Measurements from ENCODE around the gene ASTE1. TPM values are rescaled to one million over a fixed set of nuclear protein-coding genes. Genes with fewer than 3 reads are reported as not detected.

ASTE1 gene, protein sequence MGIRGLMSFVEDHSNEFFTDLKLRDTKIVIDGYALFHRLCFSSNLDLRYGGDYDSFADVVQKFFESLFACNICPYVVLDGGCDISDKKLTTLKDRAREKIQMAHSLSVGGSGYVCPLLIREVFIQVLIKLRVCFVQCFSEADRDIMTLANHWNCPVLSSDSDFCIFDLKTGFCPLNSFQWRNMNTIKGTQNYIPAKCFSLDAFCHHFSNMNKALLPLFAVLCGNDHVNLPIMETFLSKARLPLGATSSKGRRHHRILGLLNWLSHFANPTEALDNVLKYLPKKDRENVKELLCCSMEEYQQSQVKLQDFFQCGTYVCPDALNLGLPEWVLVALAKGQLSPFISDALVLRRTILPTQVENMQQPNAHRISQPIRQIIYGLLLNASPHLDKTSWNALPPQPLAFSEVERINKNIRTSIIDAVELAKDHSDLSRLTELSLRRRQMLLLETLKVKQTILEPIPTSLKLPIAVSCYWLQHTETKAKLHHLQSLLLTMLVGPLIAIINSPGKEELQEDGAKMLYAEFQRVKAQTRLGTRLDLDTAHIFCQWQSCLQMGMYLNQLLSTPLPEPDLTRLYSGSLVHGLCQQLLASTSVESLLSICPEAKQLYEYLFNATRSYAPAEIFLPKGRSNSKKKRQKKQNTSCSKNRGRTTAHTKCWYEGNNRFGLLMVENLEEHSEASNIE
- 4.9 TPM for polyA plus RNA-seq (2013, experiment 1 of 2)
- polyA plus RNA-seq (2013, experiment 2 of 2): 5.0 TPM

DNA sequence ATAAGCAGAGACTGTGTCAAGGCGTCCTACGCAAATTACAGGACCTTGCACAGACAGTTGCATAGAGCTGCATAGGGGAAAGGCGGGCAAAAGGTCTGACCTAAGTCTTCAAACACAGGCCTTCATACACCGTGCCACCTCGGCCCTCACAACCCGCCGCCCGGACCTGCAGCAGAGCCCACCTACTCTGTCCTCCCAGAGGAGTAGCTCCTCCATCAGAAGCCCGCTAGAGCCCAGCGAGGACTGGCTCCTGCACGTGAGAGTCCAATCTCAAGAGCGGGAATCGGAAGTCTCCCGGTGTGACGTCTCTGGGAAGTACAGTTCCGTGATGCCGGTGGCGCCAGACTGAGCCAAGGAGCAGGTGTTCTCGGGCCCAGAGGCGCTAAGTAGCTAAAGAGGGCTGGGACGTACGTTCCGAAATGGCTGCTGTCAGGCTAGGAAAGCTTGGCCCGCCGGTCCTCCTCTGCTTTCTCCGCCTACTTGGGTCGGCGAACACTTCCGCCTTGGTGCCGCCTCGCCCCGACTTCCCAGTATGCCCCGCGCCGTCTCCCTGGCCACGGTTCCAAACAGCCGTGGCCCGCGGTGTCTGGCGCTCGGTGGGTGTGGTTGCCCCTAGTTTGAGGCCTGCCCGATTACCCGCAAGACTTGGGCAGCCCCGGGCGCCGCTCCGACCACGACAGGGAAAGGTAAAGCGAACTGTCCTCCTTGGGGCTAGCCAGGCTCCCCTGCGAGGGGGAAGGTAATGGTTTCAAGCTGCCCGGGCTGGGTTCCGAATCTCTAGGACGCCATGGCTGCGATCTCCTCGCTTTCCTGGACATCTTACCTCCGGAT is at the start of gene ASTE1, which contains the start of gene NEK11:
Gene ASTE1 (minus strand): TSS at position 505 of the 831 bp plus-strand sequence. CDS start 1,519 bp downstream, outside the sequence.
Gene NEK11 (plus strand): TSS at position 557 of the 831 bp plus-strand sequence. CDS start 2,832 bp downstream, outside the sequence.
- H4K8ac ChIP-seq (ENCODE audit: low read depth, low read length): no peak within 1 kb of the TSS
- H3K79me2 ChIP-seq (ENCODE audit: control insufficient read depth, insufficient read depth, low read length): no peaks in the 10 kb centered on the region
- no peaks in the 10 kb centered on the region for H3K4me1 ChIP-seq (ENCODE audit: control insufficient read depth, low read depth, low read length)
- H4K5ac ChIP-seq (ENCODE audit: low read length): peak within 1 kb of the TSS; percentile 6
- no peaks in the 10 kb centered on the region for H3K27me3 ChIP-seq (ENCODE audit: insufficient read depth, low read length, poor library complexity)
- H3K56ac ChIP-seq (ENCODE audit: low read length): peak within 1 kb of the TSS; percentile 96
- peak within 1 kb of the TSS; percentile 79 for H3K4me3 ChIP-seq (ENCODE audit: low read length)
- WGBS (ENCODE audit: extremely low coverage, insufficient coverage, low lambda C conversion rate): no CpG with 5 or more reads among the region's 56 CpGs
- H2BK15ac ChIP-seq (replicated peaks; ENCODE audit: low read depth): no peak within 1 kb of the TSS
- DNase-seq: peak; percentile 95
- H3K36me3 ChIP-seq (ENCODE audit: control insufficient read depth, insufficient read depth, low read length): no peaks in the 10 kb centered on the region
- H2BK120ac ChIP-seq (ENCODE audit: low read depth, low read length): no peak within 1 kb of the TSS
- H3K9ac ChIP-seq (ENCODE audit: low read length): peak within 1 kb of the TSS; percentile 85
- no peak within 1 kb of the TSS for H3K18ac ChIP-seq (ENCODE audit: low read length)
- H3K27ac ChIP-seq (ENCODE audit: low read depth, low read length): peak within 1 kb of the TSS; percentile 25
- H2AK5ac ChIP-seq (ENCODE audit: low read length): no peak within 1 kb of the TSS
- H3K23ac ChIP-seq (ENCODE audit: low read length): no peak within 1 kb of the TSS
- peak within 1 kb of the TSS; percentile 81 for H3K4me2 ChIP-seq (ENCODE audit: low read length)
- H2BK5ac ChIP-seq (ENCODE audit: low read length): no peak within 1 kb of the TSS
- H3K79me1 ChIP-seq (ENCODE audit: low read length): peaks cover 2% of the 10 kb centered on the region
- H3K4ac ChIP-seq (ENCODE audit: low read depth, low read length): no peak within 1 kb of the TSS

DNA sequence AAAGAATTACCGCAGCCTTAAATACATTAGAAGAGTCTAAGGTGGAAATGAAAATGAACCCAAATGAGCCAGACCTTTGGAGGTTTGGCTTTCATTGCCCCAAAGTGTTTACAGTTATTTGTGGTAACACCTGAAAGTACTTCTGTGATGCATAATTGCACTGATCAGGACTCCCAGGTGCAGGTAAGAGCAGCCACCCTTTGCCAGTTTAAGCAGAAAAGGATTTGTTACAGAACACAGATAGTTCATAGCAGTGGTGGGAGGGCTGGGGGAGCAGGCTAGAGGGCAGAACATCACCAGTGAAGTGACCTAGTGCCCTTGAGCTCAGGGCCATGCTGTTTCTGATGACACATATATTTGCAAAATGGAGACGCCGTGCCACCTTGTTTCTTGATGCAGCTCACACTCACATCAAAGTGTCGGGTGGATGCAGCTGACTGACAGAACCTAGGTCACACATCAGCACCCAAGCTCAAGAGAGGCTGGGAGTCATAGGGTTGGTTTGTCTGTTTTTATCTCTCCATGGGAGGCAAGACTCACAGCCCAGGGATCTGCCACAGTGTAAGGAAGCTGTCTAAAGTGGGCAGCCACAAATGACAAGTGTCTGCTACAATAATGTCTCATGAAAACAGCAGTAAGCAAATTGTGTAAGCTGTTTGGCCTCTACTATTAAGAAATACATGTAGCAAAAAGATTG is 49.2 kb upstream of the ASTE1 start:
- no peak overlapping the region for H3K9ac ChIP-seq (ENCODE audit: low read length)
- no peak overlapping the region for H3K4me2 ChIP-seq (ENCODE audit: low read length)
- no peaks in the 10 kb centered on the region for H3K27me3 ChIP-seq (ENCODE audit: insufficient read depth, low read length, poor library complexity)
- no peak overlapping the region for H2BK5ac ChIP-seq (ENCODE audit: low read length)
- H3K18ac ChIP-seq (ENCODE audit: low read length): no peak overlapping the region
- no peak overlapping the region for H3K23ac ChIP-seq (ENCODE audit: low read length)
- no peak overlapping the region for H4K8ac ChIP-seq (ENCODE audit: low read depth, low read length)
- H3K56ac ChIP-seq (ENCODE audit: low read length): no peak overlapping the region
- no peak overlapping the region for H3K4ac ChIP-seq (ENCODE audit: low read depth, low read length)
- no peaks in the 10 kb centered on the region for H3K79me2 ChIP-seq (ENCODE audit: control insufficient read depth, insufficient read depth, low read length)
- DNase-seq: no peak
- no peak overlapping the region for H4K5ac ChIP-seq (ENCODE audit: low read length)
- peaks cover 5% of the 10 kb centered on the region for H3K4me1 ChIP-seq (ENCODE audit: control insufficient read depth, low read depth, low read length)
- no peak overlapping the region for H2BK15ac ChIP-seq (replicated peaks; ENCODE audit: low read depth)
- no peak overlapping the region for H2BK120ac ChIP-seq (ENCODE audit: low read depth, low read length)
- H3K4me3 ChIP-seq (ENCODE audit: low read length): no peak overlapping the region
- H3K27ac ChIP-seq (ENCODE audit: low read depth, low read length): no peak overlapping the region
- no peaks in the 10 kb centered on the region for H3K36me3 ChIP-seq (ENCODE audit: control insufficient read depth, insufficient read depth, low read length)
- WGBS (ENCODE audit: extremely low coverage, insufficient coverage, low lambda C conversion rate): no CpG with 5 or more reads among the region's 4 CpGs
- H3K79me1 ChIP-seq (ENCODE audit: low read length): no peaks in the 10 kb centered on the region
- no peak overlapping the region for H2AK5ac ChIP-seq (ENCODE audit: low read length)

DNA sequence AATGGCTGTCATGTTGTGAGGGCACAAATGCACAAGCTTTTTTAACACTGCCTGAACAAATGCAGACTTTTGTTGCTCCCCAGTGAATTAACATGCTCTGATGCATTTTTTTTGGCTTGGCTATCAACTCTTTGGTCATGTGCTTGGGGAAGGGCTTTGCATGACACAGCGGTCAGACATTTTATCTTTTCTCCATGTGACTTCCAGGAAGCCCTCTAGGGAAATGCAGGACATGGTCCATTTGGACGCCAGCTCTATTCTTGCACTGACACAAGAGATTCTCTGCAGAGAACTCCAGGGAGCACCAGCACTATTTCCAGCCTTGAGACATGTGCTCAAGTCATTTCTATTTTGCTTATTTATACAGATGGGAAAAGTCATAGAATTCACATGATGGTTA is 46.2 kb upstream of the ASTE1 start:
- WGBS (ENCODE audit: extremely low coverage, insufficient coverage, low lambda C conversion rate): no CpG with 5 or more reads among the region's 2 CpGs

GRCh38 chr3:131072099-131072559 is 45.5 kb upstream of the ASTE1 start:
- no peak overlapping the region for H2BK15ac ChIP-seq (replicated peaks; ENCODE audit: low read depth)
- no peak overlapping the region for H3K9ac ChIP-seq (ENCODE audit: low read length)
- H3K79me1 ChIP-seq (ENCODE audit: low read length): no peaks in the 10 kb centered on the region
- H2BK120ac ChIP-seq (ENCODE audit: low read depth, low read length): no peak overlapping the region
- no CpG with 5 or more reads among the region's 2 CpGs for WGBS (ENCODE audit: extremely low coverage, insufficient coverage, low lambda C conversion rate)
- no peak overlapping the region for H4K5ac ChIP-seq (ENCODE audit: low read length)
- H3K4ac ChIP-seq (ENCODE audit: low read depth, low read length): no peak overlapping the region
- no peak overlapping the region for H4K8ac ChIP-seq (ENCODE audit: low read depth, low read length)
- no peak overlapping the region for H3K4me2 ChIP-seq (ENCODE audit: low read length)
- no peak overlapping the region for H3K27ac ChIP-seq (ENCODE audit: low read depth, low read length)
- H2BK5ac ChIP-seq (ENCODE audit: low read length): no peak overlapping the region
- no peak overlapping the region for H3K56ac ChIP-seq (ENCODE audit: low read length)
- H3K36me3 ChIP-seq (ENCODE audit: control insufficient read depth, insufficient read depth, low read length): no peaks in the 10 kb centered on the region
- no peak overlapping the region for H3K4me3 ChIP-seq (ENCODE audit: low read length)
- no peak overlapping the region for H2AK5ac ChIP-seq (ENCODE audit: low read length)
- no peaks in the 10 kb centered on the region for H3K27me3 ChIP-seq (ENCODE audit: insufficient read depth, low read length, poor library complexity)
- H3K23ac ChIP-seq (ENCODE audit: low read length): no peak overlapping the region
- no peaks in the 10 kb centered on the region for H3K79me2 ChIP-seq (ENCODE audit: control insufficient read depth, insufficient read depth, low read length)
- H3K4me1 ChIP-seq (ENCODE audit: control insufficient read depth, low read depth, low read length): peaks cover 2% of the 10 kb centered on the region
- no peak for DNase-seq
- no peak overlapping the region for H3K18ac ChIP-seq (ENCODE audit: low read length)

More for the DNA sequence above, 46.2 kb upstream of the ASTE1 start:
- Histone ChIP-seq H3K27ac (ENCODE audit: low read depth, low read length) (no peak overlapping the region), H3K4ac (ENCODE audit: low read depth, low read length) (no peak overlapping the region), H3K18ac (ENCODE audit: low read length) (no peak overlapping the region), H2BK5ac (ENCODE audit: low read length) (no peak overlapping the region), H2AK5ac (ENCODE audit: low read length) (no peak overlapping the region), H3K4me1 (ENCODE audit: control insufficient read depth, low read depth, low read length) (peaks cover 5% of the 10 kb centered on the region), H4K8ac (ENCODE audit: low read depth, low read length) (no peak overlapping the region), H3K23ac (ENCODE audit: low read length) (no peak overlapping the region), H3K27me3 (ENCODE audit: insufficient read depth, low read length, poor library complexity) (no peaks in the 10 kb centered on the region), H3K79me2 (ENCODE audit: control insufficient read depth, insufficient read depth, low read length) (no peaks in the 10 kb centered on the region), H2BK15ac (replicated peaks; ENCODE audit: low read depth) (no peak overlapping the region), H3K56ac (ENCODE audit: low read length) (no peak overlapping the region), H3K4me2 (ENCODE audit: low read length) (no peak overlapping the region), H3K79me1 (ENCODE audit: low read length) (no peaks in the 10 kb centered on the region), H3K9ac (ENCODE audit: low read length) (no peak overlapping the region), H2BK120ac (ENCODE audit: low read depth, low read length) (no peak overlapping the region), H3K36me3 (ENCODE audit: control insufficient read depth, insufficient read depth, low read length) (no peaks in the 10 kb centered on the region), H3K4me3 (ENCODE audit: low read length) (no peak overlapping the region), H4K5ac (ENCODE audit: low read length) (no peak overlapping the region)
- peak; percentile 15 for DNase-seq

- no peak overlapping the region for H2BK15ac ChIP-seq (replicated peaks; ENCODE audit: low read depth)
- no peak overlapping the region for H3K27ac ChIP-seq (ENCODE audit: low read depth, low read length)
- no peak overlapping the region for H3K4me2 ChIP-seq (ENCODE audit: low read length)
- H3K36me3 ChIP-seq (ENCODE audit: control insufficient read depth, insufficient read depth, low read length): no peaks in the 10 kb centered on the region
- no peaks in the 10 kb centered on the region for H3K27me3 ChIP-seq (ENCODE audit: insufficient read depth, low read length, poor library complexity)
- H3K4me3 ChIP-seq (ENCODE audit: low read length): no peak overlapping the region
- H2BK120ac ChIP-seq (ENCODE audit: low read depth, low read length): no peak overlapping the region
- no peaks in the 10 kb centered on the region for H3K4me1 ChIP-seq (ENCODE audit: control insufficient read depth, low read depth, low read length)
- H3K4ac ChIP-seq (ENCODE audit: low read depth, low read length): no peak overlapping the region
- no peak overlapping the region for H4K5ac ChIP-seq (ENCODE audit: low read length)
- no peak overlapping the region for H3K56ac ChIP-seq (ENCODE audit: low read length)
- no peak overlapping the region for H2BK5ac ChIP-seq (ENCODE audit: low read length)
- H3K18ac ChIP-seq (ENCODE audit: low read length): no peak overlapping the region
- no peak overlapping the region for H3K23ac ChIP-seq (ENCODE audit: low read length)
- no peak overlapping the region for H2AK5ac ChIP-seq (ENCODE audit: low read length)
- H3K9ac ChIP-seq (ENCODE audit: low read length): no peak overlapping the region
- no peaks in the 10 kb centered on the region for H3K79me1 ChIP-seq (ENCODE audit: low read length)
- DNase-seq: no peak
- H3K79me2 ChIP-seq (ENCODE audit: control insufficient read depth, insufficient read depth, low read length): no peaks in the 10 kb centered on the region
- H4K8ac ChIP-seq (ENCODE audit: low read depth, low read length): no peak overlapping the region
Measured at GRCh38 chr3:131067983-131068382, 41.4 kb upstream of the ASTE1 start.
